CD4-positive, alpha-beta T cell treated with Interleukin-1 beta for 1 hour (primary cell): ENCODE data around the gene RRP15.
"Not testable (repeated sequence)": the region's sequence is repeated elsewhere in the genome, so short reads cannot be mapped to it uniquely, and the experiment has no call there.

Source experiments
- DNase-seq, 2 donors: peaks; one replicate each; pipeline ENCODE4 v3.0.0-alpha.2; 2020 to 2022

Gene RRP15

DNA sequence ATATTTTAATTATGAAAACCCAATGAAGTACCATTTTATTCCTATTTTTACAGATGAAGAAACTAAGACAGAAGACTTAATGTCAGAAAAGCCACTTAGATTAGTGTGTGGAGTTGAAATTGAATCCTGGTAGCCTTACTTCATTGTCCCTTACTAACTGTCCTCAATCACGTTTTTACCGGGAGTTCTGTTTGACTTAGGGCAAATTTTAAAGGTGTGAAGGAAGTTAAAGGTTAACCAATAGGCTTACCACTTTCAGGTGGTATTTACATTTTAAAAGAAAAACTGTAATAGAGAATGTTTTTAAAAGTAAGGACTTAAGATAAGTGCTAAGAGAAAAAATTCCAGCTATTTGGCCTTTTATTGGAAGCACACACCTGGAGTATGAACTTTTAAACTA, 12.4 kb downstream of the RRP15 start:
- no peak for DNase-seq

DNA sequence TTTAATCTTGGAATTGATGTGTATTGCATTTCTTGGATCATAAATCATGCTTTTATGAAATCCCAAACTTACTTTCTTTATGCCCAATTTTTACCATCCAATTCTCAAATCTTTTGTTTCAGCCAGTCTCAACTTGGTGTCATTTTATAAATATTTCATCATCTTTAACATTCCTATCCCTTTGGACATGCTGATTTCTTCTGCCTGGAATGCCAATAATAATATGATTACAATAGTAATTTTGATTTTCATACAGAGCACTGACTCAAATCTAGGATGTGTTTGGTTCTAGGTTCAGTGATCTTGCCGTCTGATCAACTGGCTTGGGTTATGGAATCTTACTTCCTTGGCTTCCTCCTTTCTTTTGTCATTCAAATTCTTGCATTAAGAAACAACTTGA, 12.8 kb downstream of the RRP15 start:
- DNase-seq: no peak

DNA sequence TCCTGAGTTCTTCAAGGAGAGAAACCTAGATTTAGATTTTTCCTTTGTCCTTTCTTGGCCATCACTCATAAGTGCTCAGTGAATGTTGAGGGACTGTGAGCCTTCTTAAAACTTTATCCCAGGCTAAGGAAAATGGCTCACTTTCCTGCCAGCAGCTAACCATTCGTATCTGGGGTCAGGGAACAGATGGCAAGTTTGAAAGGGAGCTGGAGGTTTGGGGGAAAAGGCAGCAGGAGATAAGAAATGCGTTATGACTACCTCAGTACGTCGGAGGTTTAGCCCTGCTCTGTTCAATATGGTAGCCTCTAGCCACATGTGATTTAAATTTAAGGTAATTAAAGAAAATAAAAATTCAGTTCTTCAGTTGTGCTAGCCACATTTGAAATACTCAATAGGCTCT, 13.3 kb downstream of the RRP15 start:
- no peak for DNase-seq

DNA sequence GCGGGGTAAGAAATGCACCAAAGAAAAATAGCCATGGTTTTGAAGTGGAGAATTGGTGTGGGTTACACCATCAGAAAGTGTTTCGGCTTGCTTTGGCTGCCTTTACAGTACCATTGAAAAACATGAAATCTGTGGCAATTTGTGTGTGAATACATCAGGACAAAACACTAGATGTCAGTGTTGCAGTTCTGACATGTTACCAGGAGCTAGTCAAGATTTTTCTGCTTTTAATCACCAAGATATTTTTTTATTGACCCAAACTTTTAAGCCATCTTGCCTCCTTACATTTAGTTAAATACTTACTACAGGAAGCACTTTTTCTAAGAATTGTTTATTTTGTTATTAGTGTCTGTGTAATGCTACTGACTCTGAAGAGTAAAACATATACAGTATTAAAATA, 14.3 kb downstream of the RRP15 start:
- DNase-seq: no peak

DNA sequence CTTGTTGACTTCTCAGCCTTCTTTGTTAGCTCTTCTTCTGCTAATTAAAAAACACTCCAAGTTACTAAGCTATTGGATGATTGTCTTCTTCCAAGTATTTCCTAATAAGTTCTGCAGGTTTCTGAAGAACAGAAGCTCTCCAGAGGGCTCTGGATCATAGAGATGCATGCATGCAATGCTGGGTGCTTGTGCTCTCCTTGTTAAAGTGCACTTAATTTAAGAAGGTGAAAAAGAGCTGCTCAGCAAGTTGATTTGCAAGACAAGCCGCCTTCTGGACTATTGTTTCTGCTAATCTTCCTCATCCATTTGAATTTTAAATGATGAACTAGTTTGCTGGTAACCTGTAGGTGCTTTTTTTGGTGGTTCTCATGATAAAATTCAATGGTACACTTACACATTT, 16.1 kb downstream of the RRP15 start:
- DNase-seq: no peak

DNA sequence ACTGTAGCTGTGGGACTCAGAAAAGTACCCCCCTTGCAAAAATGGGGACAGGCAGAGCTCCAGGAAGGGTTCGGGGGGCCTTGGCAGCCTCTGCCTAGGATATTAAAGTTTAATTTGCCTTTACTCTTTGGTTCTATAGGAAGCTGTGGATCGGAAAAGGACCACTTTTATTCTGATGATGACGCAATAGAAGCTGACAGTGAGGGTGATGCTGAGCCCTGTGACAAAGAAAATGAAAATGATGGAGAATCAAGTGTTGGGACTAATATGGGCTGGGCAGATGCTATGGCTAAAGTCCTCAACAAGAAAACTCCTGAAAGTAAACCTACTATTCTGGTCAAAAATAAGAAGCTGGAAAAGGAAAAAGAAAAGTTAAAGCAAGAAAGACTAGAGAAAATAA, 17.1 kb downstream of the RRP15 start:
- no peak for DNase-seq

DNA sequence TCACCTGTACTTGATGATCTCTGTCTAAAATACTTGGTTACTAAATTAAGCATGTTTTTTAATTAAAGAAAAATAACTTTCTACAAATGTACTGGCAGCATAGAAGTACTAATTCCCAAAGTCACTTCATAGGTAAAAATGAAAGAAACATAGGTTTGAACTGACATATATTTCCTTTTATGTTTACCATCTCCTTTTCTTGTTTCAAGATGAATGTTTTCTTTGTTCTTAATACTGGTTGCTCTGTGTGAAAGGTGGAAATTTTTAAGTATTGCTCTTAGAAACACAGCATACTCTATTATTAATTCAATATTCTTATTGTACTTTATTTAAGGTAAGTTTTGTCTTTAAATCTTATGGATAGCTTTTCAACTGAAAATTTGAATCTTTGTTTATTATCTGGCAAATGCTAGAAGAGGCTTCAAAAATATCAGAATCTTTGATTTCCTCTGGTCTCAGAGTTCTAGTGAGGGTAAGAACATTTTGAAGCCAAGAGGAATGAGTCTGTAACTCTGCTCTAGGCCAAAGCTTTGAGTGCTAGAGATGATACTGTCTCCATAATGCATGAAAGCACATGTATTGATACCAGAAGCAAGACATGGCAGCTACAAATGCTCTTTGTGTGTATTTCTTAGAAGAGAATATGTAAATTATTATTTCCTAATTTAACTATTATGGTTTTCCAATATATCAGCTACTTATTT, 18.2 kb downstream of the RRP15 start:
- DNase-seq: no peak

DNA sequence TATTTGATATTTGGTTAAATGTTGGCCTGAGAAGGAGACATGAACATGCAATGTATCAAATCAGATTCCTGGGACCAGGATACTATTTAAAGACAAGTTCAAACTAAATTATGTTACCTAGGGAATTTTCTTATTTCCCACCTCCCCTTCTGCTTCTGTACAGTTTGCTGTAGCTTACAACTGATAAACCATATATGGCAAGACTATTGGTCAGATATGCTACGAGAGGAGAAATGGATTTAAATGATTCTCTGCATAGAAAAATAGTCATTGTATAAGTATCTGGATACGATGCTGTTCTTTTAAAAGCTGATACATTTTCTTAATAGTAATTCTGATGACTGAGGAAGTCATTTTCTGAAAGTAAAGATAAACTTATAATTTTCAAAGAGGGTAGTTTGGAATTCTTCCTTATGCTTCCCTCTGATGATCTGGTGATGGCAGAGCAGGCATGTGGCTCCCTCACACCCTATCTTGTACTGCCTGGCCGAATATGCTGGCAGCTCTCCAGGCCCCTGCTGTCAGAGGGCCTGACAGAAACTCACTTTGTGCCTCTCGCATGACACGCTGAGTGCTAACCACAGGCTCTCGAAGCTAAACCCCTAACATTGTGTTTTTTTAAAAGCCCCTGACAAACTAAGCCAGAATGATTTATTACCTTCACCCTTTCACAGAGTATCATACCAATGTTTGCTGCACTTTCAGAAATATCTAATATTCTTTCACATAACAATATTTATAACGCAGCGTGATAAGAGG, 19.4 kb downstream of the RRP15 start:
- DNase-seq: no peak

DNA sequence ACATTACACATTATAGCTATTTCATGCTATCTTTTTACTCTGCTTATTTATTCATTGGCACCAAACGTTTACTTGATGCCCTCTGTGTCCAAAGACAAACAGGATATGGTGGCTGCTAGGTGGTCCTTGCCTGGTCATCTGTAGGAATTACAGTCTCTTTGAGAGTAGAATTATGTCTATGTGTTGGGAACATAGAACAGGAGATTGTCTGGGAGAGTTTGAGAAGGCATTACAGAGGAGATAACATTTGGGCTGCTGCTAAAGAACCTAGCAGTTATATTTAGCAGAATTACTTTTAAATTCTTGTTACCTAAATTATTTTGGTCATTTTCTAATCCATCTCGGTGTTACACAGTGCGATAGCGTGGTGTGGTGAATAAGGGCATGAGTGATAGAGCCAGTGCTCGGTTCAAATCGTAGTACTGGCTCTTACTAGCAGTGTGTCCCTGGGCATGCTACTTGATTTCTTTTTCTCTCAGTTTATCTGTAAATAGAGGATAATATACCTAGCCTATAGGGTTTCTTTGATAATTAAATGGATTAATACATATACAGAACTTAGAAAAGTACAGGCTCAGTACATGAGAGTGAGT, 20.5 kb downstream of the RRP15 start:
- no peak for DNase-seq

DNA sequence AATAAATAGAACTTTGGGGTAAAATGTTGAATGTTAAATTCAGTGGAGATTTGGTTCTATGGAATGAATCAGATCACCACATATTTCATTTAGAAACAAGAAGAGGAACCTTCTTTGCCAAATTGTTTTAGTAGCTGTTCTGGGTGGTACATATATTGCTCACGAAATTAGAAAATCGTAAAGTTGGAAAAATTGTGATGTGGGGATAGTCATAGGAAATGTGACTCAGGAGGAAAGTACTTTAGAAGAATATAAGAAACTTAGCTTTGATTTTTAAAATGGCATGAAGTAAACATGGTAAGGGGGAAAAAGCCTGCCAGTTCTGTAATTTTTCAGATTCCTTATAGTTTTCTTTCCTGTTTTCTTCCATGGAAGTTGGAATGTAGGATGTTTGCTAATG, 27.4 kb downstream of the RRP15 start:
- no peak for DNase-seq

DNA sequence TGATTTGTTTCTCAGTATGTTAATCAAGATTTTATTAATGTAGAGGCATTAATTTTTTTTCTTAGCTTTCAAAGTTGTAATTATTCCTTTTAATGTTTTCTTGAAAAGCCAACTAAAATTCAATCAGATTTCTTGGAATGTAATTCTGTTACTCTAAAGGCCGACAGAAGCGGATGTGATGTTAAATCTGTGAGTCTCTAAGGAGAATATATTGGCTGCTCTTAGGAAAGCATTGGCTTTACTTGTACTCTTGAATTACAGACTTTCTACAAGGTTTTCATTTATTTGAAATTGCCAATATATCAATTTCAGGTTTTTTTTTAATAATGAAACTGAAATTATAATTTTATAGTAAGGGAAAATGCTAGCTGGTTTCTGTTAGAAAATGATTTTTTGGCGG, 29.2 kb downstream of the RRP15 start:
- no peak for DNase-seq

DNA sequence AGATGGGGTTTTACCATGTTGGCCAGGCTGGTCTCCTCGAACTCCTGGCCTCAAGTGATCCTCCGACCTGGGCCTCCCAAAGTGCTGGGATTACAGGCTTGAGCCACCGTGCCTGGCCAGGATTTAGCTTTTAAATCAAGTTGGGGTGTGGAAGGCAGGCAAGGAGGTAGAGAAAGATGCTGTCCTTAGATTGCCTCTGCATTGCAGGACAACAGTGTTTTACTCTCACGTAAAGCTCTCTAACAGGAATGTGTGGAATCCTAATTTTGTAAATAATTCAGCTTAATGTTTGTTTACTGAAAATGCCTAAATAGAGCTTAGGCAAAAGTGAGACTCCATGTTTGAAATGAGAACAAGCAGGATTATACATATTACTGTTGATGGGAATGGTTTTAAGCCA, 30.5 kb downstream of the RRP15 start:
- no peak for DNase-seq

DNA sequence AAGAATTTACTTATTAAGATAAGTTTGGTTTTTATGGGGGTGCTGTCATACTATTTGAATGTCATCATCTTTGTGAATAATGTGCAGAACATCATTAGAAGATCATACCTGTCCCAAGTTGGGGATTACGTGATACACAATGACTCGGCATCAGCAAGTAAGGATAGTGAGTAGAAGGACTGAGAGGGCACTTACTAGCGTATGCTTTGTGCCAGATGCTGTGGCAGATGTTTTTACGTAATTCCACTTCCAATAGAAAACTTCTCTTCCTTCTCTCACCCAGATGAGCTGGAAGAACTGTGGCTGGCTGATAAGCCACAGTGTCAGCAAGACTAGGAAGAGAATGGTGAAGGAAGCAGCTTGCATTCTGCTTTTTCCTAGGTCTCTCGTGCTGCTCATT, 32.0 kb downstream of the RRP15 start:
- DNase-seq: no peak

DNA sequence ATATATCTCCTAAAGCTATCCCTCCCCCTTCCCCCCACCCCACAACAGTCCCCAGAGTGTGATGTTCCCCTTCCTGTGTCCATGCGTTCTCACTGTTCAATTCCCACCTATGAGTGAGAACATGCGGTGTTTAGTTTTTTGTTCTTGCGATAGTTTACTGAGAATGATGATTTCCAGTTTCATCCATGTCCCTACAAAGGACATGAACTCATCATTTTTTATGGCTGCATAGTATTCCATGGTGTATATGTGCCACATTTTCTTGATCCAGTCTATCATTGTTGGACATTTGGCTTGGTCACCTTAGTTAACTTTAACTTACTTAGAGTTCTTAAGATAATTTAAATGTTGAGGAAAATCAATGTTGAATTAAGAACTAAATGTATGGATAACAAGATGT, 35.1 kb downstream of the RRP15 start:
- DNase-seq: not testable (repeated sequence)

DNA sequence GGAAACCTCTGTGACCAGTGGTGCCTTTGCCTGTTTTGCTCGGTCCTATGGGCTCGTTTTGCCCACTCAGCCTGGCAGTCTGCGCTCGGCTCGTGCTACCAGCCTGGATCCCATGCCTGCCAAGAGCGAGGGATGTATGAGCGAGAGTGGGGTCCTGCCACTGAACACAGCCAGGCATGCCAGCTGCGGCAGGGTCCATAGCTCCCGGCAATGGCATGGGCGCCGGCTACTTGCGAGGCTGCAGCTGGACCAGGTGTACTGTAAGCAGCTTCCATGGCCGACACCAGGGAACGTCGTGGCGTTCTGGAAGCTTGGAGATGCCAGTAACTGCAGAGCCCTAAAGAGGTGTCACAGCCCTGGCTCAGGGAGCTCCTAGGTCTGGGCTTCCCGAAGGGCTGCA, 37.7 kb downstream of the RRP15 start:
- DNase-seq: no peak

DNA sequence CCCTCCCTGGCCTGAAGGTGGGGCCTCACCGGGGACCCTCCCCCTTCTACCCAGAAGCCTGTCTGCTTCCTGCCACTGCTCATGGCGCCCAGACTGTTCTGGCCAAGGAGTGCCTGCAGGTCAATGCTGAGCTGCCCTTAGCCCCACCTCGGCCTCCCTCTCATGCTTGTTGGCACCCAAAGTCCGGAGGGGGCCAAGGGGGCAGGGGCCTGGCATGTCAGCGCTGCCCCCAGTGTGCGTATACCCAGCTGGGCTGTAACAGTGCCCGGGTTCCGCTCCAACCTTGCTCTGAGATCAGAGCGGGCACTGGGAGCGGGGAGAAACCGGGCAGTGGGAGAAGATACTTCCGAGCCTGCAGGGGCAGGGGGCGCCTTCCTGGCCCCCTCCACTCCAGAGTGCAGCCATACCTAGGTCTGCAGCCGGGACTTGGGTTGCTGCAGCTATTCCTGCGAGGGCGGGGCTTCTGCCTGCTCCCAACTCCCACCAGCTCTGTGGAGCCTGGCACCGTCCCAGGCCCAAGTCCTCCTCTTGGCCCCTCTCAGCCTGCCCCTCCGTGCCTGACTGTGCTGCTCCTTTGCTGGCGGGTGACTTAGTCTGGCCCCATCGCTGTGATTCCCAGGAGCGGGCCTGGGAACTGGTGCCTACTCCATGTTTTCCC, 38.6 kb downstream of the RRP15 start:
- DNase-seq: no peak

DNA sequence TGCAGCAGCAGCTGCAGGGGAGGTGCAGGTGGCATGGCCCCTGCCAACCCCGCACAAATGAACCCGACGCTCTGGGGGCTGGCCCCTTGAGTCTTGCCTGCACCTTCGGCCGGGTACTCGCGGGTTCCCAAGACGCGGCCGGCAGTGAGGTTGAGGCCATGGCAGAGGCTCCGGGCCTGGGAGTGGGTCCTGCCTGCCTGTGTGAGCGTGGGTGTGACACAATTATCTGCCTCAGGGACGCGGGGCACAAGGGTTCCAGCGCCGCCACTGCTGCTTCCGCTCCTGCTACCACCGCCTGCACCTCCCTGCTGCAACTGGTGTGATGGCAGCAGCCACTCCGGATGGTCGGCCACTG, 39.1 kb downstream of the RRP15 start:
- no peak for DNase-seq

DNA sequence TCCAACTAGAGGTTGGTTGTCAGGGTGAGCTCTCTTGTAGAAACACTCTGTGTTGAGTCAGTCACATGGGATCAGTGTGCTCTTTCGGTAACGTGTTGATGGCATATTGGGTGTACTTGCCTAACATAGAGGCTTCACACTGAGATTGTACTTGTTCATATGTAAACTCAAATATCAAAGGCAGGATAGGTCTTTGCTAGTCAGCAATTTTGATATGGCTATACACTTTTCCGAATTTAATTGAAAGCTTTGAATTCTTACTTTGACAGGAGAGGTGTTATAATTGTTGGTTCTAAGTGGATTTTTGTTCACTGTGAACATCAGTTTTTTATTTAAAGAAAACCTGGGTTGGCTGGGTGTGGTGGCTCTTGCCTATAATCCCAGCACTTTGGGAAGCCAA, 43.7 kb downstream of the RRP15 start:
- DNase-seq: no peak

DNA sequence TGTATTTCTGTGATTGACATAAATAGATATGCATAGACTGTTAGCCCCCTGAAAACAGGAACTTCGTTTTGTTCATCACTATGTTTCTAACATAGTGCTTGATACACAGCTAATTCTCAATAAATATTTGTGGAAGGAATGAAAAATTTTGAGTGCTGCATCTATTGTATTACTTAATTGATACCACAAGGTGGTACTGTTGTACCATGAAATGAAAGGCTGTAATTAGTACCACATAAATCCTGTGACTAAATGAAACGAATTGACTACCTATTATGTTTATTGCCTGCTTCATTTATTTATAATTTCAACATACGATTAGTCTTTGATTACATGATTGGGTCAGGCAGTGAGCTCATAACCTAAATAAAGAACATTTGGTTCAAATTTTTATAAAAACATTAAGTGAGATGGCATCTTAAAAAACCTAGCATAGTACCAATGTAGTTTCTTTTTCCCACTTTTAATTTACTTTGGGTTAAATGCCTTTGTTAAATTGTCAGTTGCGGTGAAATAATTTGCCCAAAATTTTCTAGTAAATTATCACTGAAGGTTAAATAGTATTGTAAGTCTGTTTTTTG, 45.0 kb downstream of the RRP15 start:
- peak in 1 of 2 donors; percentile 27 for DNase-seq

DNA sequence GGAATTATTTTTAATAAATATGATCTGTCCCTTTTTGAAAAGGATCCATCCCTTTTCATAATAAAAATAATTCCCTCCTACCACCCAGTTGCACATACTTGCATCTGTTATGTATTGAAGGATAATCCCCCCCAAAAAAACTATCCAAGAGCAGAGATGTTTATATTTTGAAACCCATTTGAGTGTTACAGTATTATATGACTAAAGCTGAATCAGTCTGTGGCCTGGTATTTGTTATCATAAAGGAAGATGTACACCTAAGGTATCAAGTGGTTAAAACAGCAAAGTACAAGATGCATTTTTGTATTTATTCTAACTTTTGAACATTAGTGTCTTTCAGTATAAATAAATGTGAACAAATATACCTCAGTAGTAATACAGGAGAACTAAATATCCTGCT, 47.3 kb downstream of the RRP15 start:
- no peak for DNase-seq

DNA sequence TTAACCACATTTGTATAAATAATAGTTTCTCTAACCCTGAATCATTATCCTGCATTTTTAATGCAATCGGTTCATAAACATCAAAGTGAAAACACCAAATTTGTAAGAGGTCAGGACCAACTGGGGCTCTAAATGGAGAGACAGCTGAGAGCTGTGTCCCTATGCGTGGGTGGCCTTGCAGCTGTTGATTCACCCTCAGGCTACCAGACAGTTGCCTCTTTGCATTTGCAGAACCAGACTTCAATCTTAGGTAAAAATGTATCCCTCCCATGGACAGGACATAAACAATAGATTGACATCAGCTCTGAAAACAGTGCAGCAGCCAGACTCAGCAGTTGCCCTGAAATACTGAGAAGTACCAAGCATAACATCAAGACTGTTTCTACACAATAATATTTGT, 51.2 kb downstream of the RRP15 start:
- no peak for DNase-seq

DNA sequence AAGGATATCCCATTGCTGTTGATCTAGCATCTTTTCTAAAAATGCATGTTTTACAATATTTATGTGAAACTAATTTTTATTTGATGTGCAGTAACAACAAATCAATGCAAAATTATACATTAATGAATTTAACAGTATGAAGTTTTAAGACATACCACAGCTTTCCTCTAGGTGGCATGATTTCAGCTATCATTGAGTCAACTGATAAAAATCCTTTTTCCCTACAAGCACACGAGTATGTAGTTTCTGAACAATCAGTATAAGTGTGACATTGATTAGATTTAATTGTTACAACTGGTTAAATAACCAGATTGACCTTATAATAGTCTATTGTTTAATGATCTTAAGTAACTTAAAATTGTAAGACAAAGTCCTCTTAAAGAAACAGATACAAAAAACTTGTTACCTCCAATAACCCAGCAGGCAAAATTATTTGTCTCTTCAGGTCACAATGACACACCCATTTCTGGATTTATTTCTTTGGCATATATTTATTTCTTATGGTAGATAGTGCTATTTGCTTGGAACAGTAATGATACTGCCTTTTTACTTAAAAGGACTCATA, 54.3 kb downstream of the RRP15 start:
- no peak for DNase-seq

DNA sequence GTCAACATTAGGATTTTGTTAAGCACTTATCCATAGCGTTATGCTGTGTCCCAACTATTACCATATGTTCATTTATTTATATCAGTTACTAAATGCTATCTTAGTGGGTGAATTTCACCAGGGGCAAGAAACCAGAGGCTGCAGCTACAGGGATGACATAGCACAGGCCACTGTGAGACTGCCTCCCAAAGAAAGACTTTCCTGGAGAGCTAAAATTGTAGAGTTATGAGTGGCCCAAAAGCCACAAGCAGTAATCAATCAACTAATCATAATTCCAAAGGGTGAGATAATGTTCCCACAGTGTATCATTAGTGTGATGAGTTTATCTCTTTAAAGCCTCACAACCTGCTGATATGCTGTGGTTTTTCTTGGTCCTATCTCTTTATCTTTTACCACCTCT, 56.2 kb downstream of the RRP15 start:
- DNase-seq: no peak
